ENCODE measurements around the gene AIG1.
"Not testable (repeated sequence)": the region's sequence is repeated elsewhere in the genome, so short reads cannot be mapped to it uniquely, and the experiment has no call there.

DNA sequence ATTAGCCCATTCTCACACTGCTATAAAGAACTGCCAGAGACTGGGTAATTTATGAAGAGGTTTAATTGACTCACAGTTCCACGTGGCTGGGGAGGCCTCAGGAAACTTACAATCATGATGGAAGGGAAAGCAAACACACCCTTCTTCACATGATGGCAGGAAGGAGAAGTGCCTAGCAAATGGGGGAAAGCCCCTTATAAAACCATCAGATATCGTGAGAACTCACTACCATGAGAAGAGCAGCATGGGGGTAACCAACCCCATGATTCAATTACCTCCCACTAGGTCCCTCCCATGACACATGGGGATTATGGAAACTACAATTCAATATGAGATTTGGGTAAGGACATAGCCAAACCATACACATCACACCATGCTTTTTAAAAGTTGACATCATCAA, 39.8 kb upstream of the AIG1 start:
- TF ChIP-seq POLR2AphosphoS5 (IDR thresholded peaks at IDR 0.05; ENCODE audit: borderline replicate concordance, low read depth, low read length); EZH2 (IDR thresholded peaks at IDR 0.05): not testable (repeated sequence)

All from SK-N-MC (cell line).